Measurements from ENCODE around the gene MC5R. TPM values are rescaled to one million over a fixed set of nuclear protein-coding genes. Genes with fewer than 3 reads are reported as not detected.

The MC5R gene
- total and polyA plus RNA-seq, 8 donors: not detected

DNA sequence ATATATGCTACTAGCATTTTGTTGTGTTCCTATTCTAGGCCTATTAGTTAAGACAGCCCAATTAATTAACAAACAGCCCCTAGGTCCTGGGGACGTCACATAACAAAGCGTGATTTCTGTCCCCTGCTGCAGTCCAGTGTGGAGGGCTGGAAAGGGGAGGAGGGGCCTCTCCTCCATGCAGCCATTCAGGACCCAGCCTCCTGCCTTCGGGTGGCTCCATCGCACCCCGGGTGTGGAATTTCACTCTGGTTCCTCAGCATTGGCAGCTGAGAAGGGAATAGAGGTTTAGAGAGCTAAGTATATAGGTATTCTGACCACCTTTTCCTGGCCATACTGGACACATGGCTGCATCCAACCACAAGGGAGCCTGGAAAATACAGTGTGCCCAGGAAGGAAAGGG, 49.0 kb downstream of the MC5R start:
- intact Hi-C loops (cut with DNase I; ENCODE audit: low total_unique reads): no loop called here
- 56 to 89% (median 77%) methylated on average over 5 of the region's 5 CpGs for WGBS, 5 donors

GRCh38 chr18:13874558-13874957, 50.6 kb downstream of the MC5R start:
- H3K4me1 ChIP-seq: no peaks in the 10 kb centered on the region
- no peaks in the 10 kb centered on the region for H3K36me3 ChIP-seq
- H3K27ac ChIP-seq: no peak overlapping the region
- no peaks in the 10 kb centered on the region for H3K9me3 ChIP-seq
- peaks cover 0 to 31% (median 8%) of the 10 kb centered on the region in 3 donors for H3K27me3 ChIP-seq
- no peak for DNase-seq
- H3K4me3 ChIP-seq: no peak overlapping the region
- 65 to 73% (median 71%) methylated on average over 4 of the region's 4 CpGs for WGBS, 5 donors
- intact Hi-C loops (cut with DNase I; ENCODE audit: low total_unique reads): no loop called here
- TF ChIP-seq POLR2A (IDR thresholded peaks at IDR 0.05): no peak
- TF ChIP-seq EP300 (IDR thresholded peaks at IDR 0.05): no peak
- TF ChIP-seq POLR2AphosphoS5 (IDR thresholded peaks at IDR 0.05): no peak
- TF ChIP-seq, protein P1, sequence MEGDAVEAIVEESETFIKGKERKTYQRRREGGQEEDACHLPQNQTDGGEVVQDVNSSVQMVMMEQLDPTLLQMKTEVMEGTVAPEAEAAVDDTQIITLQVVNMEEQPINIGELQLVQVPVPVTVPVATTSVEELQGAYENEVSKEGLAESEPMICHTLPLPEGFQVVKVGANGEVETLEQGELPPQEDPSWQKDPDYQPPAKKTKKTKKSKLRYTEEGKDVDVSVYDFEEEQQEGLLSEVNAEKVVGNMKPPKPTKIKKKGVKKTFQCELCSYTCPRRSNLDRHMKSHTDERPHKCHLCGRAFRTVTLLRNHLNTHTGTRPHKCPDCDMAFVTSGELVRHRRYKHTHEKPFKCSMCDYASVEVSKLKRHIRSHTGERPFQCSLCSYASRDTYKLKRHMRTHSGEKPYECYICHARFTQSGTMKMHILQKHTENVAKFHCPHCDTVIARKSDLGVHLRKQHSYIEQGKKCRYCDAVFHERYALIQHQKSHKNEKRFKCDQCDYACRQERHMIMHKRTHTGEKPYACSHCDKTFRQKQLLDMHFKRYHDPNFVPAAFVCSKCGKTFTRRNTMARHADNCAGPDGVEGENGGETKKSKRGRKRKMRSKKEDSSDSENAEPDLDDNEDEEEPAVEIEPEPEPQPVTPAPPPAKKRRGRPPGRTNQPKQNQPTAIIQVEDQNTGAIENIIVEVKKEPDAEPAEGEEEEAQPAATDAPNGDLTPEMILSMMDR (IDR thresholded peaks at IDR 0.05): no peak

More for the DNA sequence above, 49.0 kb downstream of the MC5R start:
- DNase-seq: no peak
- H3K9me3 ChIP-seq: no peaks in the 10 kb centered on the region
- no peak overlapping the region for H3K4me3 ChIP-seq
- H3K27ac ChIP-seq: no peak overlapping the region
- H3K36me3 ChIP-seq: no peaks in the 10 kb centered on the region
- TF ChIP-seq, protein P1 (IDR thresholded peaks at IDR 0.05): no peak
- TF ChIP-seq POLR2A (IDR thresholded peaks at IDR 0.05) (no peak), POLR2AphosphoS5 (IDR thresholded peaks at IDR 0.05) (no peak), EP300 (IDR thresholded peaks at IDR 0.05) (no peak)
- peaks cover 0 to 47% (median 17%) of the 10 kb centered on the region in 3 donors for H3K27me3 ChIP-seq
- peaks cover 3 to 11% (median 8%) of the 10 kb centered on the region in 4 donors for H3K4me1 ChIP-seq

Other genes with a start within 250 kb of the MC5R start
- 10 to 100 TPM in 3 of 5 donors, 1 to 10 TPM in 2; 1.4 to 35.0 (median 13.0) TPM for gene FAM210A, start 97.6 kb upstream of the MC5R start, total RNA-seq
- gene FAM210A, start 97.6 kb upstream of the MC5R start, polyA plus RNA-seq: 1 to 10 TPM; 3.4 to 4.0 (median 3.9) TPM
- 10 to 100 TPM; 11.4 to 73.5 (median 31.3) TPM for gene RNMT, start 97.5 kb upstream of the MC5R start, total RNA-seq
- 10 to 100 TPM in 2 of 3 donors, 1 to 10 TPM in 1; 9.0 to 11.5 (median 10.1) TPM for gene RNMT, start 97.5 kb upstream of the MC5R start, polyA plus RNA-seq
- gene MC2R, start 91.4 kb downstream of the MC5R start, total RNA-seq: not detected
- gene MC2R, start 91.4 kb downstream of the MC5R start, polyA plus RNA-seq: under 1 TPM in 1 of 3 donors, not detected in 2; 0.46 TPM